ENCODE data around the gene G2E3. TPM values are rescaled to one million over a fixed set of nuclear protein-coding genes. Genes with fewer than 3 reads are reported as not detected.

Gene G2E3
- total RNA-seq, 3 donors from 2014 or later = 12.3 to 22.2 (median 12.5) TPM

- Histone ChIP-seq H3K4me1 (peaks cover 0 to 9% of the 10 kb centered on the region in 2 donors), H3K27ac (peak overlapping the region; percentile 84 to 88), H3K36me3 (no peaks in the 10 kb centered on the region), H3K4me3 (peak overlapping the region; percentile 67 to 74 (median 72)), H3K27me3 (no peaks in the 10 kb centered on the region), H3K9me3 (no peaks in the 10 kb centered on the region)
- TF ChIP-seq CTCF (IDR thresholded peaks at IDR 0.05) (no peak), POLR2AphosphoS5 (IDR thresholded peaks at IDR 0.05) (no peak), POLR2A (IDR thresholded peaks at IDR 0.05) (no peak)
- intact Hi-C loops (cut with DNase I; ENCODE audit: low total_unique reads) = no loop called here
- no peak for DNase-seq (ENCODE audit: low spot score in 2 of 2)
Measured at GRCh38 chr14:30621354-30621939, 62.5 kb downstream of the G2E3 start.

- intact Hi-C loops (cut with DNase I; ENCODE audit: low total_unique reads) = no loop called here
- peak within 1 kb of the TSS; percentile 67 to 74 (median 72) for H3K4me3 ChIP-seq
- H3K4me1 ChIP-seq = peaks cover 0 to 9% of the 10 kb centered on the region in 2 donors
- peak; percentile 96 to 99 (median 97) for TF ChIP-seq POLR2AphosphoS5 (IDR thresholded peaks at IDR 0.05)
- no peak for TF ChIP-seq CTCF (IDR thresholded peaks at IDR 0.05)
- peak; percentile 86 for TF ChIP-seq POLR2A (IDR thresholded peaks at IDR 0.05)
- H3K27ac ChIP-seq = peak within 1 kb of the TSS; percentile 84 to 88
- no peaks in the 10 kb centered on the region for H3K9me3 ChIP-seq
- no peaks in the 10 kb centered on the region for H3K36me3 ChIP-seq
- no peaks in the 10 kb centered on the region for H3K27me3 ChIP-seq
- peak; percentile 90 to 93 for DNase-seq (ENCODE audit: low spot score in 2 of 2)
Measured at GRCh38 chr14:30621940-30622830, 63.2 kb downstream of the G2E3 start, which contains the start of gene SCFD1. Gene SCFD1, plus strand, starts transcription at chr14:30622319. Its CDS starts 20 bp downstream, at chr14:30622339.

GRCh38 chr14:30623412-30624131, 64.6 kb downstream of the G2E3 start:
- no peaks in the 10 kb centered on the region for H3K27me3 ChIP-seq
- no peak for TF ChIP-seq POLR2AphosphoS5 (IDR thresholded peaks at IDR 0.05)
- no peak for TF ChIP-seq CTCF (IDR thresholded peaks at IDR 0.05)
- TF ChIP-seq POLR2A (IDR thresholded peaks at IDR 0.05) = no peak
- no peak for DNase-seq (ENCODE audit: low spot score in 2 of 2)
- no peaks in the 10 kb centered on the region for H3K9me3 ChIP-seq
- intact Hi-C loops (cut with DNase I; ENCODE audit: low total_unique reads) = no loop called here
- H3K36me3 ChIP-seq = no peaks in the 10 kb centered on the region
- H3K4me3 ChIP-seq = peak overlapping the region; percentile 67 to 74 (median 72)
- no peak overlapping the region for H3K27ac ChIP-seq
- peaks cover 0 to 9% of the 10 kb centered on the region in 2 donors for H3K4me1 ChIP-seq

GRCh38 chr14:30624132-30624423, 65.1 kb downstream of the G2E3 start:
- no peaks in the 10 kb centered on the region for H3K36me3 ChIP-seq
- no peak for DNase-seq (ENCODE audit: low spot score in 2 of 2)
- peaks cover 0 to 9% of the 10 kb centered on the region in 2 donors for H3K4me1 ChIP-seq
- H3K4me3 ChIP-seq = no peak overlapping the region
- no peak for TF ChIP-seq CTCF (IDR thresholded peaks at IDR 0.05)
- TF ChIP-seq POLR2A (IDR thresholded peaks at IDR 0.05) = no peak
- TF ChIP-seq POLR2AphosphoS5 (IDR thresholded peaks at IDR 0.05) = no peak
- intact Hi-C loops (cut with DNase I; ENCODE audit: low total_unique reads) = no loop called here
- no peak overlapping the region for H3K27ac ChIP-seq
- H3K9me3 ChIP-seq = no peaks in the 10 kb centered on the region
- H3K27me3 ChIP-seq = no peaks in the 10 kb centered on the region
